Stimulated activated CD4-positive, alpha-beta T cell treated with anti-CD3 and anti-CD28 coated beads, Interleukin-1b, Interleukin-23, amount 100 ng/mL, for 1 hour (primary cell): Measurements from ENCODE around the gene ZCCHC14.

Experiments used
- DNase-seq, 2 donors: peaks; one replicate each; pipeline ENCODE4 v3.0.0-alpha.2; 2020; ENCODE audit warnings: low read depth in 2 of 2

The ZCCHC14 gene

DNA sequence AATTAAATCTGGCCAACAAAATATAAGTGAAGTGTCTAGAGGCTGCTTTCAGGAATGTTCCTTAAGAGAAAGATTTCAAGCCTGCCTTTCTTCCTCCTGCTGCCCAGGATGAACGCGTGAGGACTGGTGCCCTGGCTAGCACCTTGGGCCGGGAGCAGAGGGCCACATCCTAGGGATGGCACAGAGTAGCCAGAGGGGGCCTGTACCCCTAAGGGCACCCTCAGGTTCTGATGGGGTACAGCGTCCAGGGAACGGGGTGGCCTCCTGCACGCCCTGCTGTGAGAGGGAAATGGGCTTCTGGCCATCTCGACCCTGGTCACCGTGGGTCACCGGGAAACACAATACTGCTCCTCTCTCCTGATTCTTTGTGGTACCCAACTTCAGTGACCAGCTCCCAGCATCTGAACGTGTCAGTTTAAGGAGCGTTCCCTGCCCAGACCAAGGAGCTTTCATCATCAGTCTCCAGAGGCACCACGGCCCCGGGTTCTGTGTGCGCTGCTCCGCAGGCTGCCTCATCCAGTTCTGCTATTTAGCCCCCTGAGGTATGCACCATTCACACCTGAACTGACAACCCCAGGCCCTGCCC is 60.4 kb downstream of the ZCCHC14 start:
- no peak for DNase-seq

DNA sequence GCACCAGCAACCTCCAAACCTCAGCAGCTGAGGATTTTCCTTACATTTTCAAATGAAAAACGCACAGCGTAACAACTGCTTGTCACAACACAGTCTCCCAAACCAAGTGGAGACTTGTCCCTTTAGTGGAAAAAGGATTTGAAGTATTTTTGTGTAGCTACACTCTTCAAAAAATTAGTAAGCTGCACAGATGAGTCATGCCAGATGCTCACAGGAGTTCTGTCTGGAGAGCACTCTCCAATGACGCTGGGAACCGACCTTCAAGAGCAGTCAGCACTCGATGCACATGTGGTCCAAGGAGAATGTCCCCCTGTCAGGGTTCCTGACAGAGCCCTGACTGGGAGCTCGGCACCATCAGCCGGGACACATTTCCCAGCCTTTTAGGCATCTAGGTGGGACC is 60.9 kb downstream of the ZCCHC14 start:
- DNase-seq: no peak

DNA sequence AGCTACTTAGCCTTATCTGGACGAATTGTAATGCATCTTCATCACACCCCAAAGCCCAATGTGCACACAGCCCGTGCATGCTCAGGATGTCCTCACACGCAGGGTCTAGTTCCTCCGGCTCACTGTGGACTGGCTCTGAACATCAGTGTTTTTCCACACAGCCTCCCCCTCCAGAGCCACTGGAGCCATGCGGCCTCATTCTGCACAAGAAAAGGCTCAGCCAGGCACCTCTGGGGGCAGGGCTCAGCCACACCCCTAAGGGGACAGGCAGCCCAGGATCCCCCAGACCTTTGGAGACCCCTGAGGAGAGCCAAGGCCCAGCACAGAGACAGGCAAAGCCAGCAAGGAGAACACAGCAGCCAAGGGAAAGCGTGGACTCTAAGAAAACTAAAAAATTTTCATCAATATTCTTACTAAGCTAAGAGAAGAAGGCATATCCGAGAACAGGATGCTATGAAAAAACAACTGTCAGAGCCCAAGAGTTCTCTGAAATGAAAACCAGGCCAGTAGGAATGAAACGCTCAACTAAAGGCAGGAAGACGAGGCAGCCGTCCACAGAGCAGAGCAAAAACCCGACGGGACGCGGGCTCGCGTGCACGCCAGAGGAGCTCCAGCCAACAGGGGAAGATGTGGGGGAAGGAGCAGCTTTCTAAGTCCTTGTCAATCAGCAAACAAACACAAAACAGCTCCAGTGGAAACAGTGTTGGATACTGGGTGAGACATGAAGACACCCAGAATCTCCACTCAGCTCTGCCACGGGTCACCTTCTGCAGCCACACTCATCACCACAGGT is 66.2 kb downstream of the ZCCHC14 start:
- DNase-seq: no peak

DNA sequence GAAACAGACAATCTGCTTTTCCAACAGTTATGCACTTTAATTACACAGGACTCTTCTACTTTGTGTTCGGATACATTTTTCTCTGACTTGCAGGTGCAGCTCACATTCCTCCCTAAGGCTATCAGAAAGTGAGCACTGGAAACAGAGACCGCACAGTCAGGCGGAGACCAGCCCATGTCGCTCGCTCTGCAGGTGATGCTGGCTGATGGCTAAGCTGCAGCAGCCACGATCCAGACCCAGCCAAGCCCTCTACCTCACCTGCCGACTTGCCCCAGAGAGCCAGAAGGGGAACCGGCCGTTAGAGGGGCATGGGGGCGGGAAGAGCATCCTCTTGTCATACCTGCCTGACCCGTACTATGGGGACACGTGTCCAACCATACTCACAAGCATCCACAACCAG is 66.9 kb downstream of the ZCCHC14 start:
- DNase-seq: no peak

DNA sequence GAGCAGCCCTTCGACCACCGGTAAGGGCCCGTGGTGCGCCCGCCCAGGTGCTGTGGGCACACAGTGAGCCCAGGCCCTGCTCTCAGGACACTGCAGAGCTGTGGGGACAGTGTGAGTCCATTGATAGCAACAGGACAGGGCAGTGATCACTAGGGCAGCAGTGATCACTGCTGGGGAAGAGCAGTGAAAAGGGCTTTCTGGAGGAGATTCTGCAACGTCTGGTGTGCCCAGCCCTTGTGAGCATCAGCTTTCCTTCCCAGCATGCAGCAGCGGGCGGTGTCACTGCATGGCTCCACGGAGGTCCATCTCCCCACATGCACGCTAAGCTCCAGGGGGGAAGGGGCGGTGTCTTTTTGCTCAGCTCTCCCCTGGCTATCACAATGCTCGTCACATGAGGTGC is 68.6 kb downstream of the ZCCHC14 start:
- no peak for DNase-seq

DNA sequence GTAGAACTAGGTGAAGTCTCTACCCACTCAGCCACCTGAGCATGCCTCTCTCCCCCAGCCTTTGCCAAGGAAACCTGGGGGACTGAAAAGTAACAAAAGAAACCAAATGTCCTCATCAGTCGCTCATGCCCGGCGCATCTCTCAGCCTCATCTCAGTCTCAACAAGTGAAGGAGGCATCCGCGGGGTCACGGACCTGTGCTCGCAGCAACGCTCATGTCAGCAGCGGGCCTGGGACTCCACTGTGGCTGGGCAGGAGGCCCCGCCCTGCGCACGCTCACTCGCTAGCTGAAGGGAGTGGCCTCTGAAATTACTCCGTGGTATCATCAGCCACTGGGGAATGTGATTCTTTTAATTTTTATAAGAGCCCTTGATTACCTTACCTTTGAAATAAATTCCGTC is 69.4 kb downstream of the ZCCHC14 start:
- no peak for DNase-seq

DNA sequence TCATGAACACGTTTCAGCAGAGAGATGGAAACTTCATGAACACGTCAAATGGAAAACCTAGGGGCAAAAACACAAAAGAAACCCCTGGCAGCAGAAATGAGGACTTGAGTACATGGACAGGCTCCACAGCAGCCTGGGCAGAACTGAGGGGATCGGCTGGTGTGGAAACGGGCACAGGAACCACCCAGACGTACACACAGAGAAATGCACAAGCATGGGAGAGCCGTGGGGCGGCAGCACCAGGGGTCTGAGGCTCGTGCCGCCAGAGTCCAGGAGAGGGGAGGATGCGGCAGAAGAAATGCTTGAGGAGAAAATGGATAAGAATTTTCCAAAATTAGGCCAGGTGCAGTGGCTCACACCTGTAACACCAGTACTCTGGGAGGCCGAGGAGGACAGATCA is 70.7 kb downstream of the ZCCHC14 start:
- DNase-seq: no peak

DNA sequence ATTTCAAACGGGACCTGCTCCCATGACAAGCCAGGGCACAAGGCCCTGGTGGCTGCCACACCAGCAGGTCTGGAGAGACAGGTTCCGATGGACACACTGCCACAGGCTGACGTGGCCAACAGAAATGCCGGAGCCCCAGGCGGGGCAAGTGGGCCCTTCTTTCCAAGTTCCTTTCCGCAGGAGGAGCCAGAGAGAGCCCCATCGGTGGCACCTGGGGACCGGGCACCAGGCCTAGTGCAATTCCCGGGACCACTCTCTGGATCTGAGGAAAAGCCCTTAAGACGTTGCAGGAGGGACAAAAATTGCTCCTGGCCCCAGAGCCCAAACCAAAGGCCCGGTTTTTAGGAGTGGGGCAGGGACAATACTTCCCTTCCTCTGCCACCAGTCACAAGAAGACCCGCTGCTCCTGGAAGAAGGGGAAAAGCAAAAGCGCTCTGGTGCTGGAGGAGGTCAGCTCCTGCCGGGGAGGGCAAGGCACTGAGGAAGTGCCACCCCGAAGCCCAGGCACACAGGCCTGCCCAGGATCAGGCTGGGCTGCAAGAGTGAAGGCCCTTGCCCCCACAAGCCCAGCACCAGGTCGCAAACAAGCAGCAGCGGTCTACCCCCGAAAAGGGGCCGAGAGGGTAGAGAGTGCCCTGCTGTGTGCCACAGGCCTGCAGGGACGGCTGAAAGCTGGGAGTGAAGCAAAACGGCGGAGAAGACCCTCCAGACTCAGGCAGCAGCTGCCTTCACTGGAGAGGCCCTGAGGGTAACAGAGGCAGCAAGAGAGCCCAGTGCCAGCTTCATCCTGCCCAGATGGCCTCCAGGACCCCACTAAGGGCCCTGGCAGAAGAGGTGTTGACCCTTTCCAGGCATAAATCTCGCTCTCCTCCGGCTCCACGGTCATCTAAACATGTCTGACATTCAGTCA is 71.6 kb downstream of the ZCCHC14 start:
- DNase-seq: no peak

DNA sequence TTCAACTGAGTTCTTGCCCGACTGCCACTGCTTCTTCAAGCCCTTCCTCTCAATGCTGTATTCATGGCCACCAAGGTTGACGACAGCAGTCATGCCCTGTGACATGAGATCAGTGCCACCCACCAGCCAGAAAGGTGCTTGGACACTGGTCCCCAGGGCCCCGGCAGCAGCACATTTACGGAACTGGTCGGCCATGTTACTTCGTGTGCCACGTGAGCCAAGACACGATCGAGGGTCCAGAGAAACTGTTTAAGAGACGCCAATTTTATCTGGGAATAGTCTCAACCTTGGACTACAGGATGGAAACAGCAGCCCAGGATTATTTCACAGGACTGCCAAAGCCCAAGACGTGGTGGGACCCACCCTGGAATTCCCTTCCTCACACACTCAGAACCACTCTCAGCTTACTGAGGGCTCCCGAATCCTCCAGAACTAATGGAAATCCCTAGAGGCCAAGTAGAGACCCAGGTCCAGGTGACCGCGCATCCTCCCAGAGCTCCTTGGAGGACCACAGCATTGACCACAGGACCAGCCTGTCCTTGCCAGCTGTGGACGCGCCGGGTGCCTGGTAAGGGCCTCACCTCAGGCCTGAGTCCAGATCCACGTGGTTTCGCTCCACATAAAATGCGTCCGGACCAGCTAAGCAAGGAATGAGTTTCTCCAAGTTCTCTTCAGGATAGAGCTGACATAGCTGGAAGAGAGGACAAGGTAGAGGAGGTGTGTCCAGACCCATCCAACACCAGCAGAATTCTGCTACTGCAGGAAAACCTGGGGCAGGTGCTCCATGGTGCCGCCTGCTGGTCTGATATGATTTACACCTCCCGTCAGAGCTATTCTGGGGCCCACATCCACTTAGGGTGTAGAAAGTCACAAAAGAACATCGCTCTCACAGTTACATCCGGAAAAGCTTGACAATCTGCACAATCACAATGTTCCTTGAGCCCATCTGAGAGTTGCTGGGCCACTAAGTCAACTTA is 72.5 kb downstream of the ZCCHC14 start:
- no peak for DNase-seq

DNA sequence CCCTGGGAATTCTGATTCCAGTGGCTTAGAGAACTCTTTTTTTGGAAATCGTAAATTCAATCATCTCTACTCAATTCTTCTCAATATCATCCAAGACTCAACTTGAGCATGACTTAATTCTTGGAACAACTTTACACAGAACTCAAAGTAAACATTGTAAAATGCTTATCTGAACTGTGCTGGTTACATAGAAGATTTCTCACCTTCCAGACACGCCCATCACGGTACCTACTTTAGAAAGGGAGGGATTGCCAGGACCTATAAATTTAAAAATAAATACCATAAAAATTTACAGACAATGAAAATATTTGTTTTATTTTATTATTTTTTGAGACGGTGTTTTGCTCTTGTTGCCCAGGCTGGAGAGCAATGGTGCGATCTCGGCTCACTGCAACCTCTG is 74.2 kb downstream of the ZCCHC14 start:
- no peak for DNase-seq

DNA sequence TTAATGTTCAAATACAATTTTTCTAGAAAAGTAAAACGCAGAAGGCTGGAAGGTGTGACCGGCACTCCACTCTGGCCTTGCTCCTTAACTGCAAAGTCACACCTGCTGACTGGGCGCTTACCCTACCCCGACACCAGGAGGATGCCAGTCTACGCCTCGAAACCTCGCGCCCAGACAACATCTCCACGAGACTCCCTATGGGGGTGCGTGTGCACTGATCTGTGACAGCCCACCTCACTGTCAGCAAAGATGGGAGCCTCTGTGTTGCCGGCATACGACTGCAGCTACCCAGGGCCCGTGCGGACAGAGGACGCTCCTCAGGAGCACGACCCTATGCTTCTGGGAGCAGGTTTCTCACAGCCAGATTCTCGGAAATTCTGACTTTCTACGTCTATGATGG is 74.6 kb downstream of the ZCCHC14 start:
- DNase-seq: no peak

DNA sequence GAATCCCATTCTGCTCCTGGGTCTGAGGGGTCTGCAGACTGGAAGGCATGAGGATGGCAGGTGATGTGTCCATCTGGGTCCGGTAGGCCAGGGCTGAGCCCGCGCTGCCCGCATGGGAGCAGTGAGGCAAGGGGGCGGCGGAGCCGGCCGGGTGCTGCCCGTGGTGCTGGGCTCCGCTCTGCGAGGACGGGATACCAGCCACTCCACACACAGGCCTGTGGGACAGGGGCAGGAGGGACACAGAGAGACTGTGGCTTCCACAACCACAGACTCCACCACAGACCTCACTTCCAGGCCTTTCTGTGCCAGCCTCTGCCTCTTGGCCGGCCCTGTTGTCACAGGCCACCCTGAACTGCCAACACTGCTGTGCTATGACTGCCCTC is 75.3 kb downstream of the ZCCHC14 start:
- DNase-seq: no peak

DNA sequence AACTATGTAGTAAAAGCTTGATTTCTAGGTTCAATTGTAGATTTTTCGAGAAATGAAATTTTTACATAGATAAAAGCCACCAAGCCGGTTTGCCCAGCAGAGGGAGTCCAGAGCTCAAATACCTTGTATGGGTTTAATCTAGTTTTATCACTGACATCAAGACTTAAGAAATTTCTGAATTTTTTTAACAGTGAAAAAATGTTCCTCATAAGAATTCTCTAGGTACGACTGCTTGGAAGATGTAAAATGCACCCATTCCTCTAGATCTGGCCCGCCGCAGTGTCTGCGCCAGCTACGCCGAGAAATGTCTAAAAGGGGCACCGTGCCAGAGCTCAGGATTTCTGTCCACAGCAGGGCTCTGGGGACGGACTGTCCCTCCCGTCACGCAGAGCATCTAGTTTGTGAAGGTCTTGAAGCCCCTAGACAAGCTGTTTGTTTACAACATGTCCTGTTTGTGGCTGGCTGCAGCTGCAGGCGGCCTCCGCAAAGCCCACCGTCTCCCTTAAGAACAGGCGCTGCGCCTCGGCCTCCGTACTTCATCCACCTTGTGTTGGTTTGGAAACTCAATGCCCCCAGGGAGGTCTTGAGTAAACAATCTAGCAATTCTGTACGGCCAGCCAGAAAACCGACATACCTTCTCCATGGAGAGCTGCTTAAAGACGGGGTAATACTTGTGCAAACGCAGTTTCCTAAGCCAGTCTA is 75.8 kb downstream of the ZCCHC14 start:
- DNase-seq: no peak

DNA sequence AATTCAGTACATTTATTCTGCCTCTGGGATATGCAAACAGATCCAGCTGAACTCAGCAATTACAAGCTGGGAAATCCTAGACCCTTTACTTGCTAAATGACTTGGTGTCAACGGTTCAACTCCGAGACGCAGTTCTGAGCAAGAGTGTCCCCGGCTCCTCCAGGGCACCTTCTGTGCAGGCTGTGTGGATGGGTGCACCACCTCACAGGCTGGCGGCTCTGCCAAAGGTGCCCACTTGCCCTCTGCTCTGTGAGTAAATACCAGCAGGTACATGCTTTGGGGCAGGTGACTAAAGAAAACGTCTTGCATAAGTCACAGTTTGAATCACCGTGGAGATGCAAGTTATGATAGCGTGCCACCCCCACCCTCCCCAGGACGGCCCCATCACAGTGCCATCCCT is 77.4 kb downstream of the ZCCHC14 start:
- no peak for DNase-seq

DNA sequence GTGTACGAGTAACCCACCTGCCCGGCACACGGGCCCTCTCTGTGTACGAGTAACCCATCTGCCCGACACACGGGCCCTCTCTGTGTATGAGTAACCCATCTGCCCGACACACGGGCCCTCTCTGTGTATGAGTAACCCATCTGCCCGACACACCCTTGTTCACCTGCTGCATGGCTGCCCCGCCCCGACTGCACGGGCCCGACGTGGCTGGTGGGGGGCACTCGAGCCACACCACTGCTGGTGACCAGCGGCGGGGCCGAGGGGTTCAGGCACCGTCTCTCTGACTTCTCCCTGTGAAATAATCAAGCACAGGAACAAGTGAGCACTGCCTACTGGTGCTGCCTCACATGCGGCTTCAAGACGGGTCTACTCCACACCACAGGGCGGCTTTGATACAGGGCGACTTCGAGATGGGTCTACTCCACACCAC is 78.6 kb downstream of the ZCCHC14 start:
- DNase-seq: no peak

DNA sequence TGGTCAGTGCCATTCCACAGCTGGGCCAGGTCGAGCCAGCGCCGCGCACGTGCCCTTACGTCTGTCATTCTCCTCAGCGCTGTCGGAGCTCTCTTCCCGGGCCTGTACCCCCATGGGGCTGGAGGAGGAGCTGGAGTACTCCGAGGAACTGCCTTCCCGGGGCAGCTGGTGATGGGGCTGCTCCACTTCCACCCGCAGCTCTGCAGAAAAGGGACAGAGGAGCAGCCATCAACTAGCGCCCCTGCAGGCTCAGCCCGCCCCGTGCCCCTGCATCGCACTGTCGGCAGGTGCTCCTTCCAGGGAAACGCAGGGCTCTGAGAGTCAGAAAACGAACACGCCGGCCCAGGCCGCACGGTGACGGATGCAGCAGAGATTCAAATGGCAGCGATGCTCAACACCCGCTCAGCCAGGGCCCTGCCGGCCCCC is 79.8 kb downstream of the ZCCHC14 start:
- no peak for DNase-seq

DNA sequence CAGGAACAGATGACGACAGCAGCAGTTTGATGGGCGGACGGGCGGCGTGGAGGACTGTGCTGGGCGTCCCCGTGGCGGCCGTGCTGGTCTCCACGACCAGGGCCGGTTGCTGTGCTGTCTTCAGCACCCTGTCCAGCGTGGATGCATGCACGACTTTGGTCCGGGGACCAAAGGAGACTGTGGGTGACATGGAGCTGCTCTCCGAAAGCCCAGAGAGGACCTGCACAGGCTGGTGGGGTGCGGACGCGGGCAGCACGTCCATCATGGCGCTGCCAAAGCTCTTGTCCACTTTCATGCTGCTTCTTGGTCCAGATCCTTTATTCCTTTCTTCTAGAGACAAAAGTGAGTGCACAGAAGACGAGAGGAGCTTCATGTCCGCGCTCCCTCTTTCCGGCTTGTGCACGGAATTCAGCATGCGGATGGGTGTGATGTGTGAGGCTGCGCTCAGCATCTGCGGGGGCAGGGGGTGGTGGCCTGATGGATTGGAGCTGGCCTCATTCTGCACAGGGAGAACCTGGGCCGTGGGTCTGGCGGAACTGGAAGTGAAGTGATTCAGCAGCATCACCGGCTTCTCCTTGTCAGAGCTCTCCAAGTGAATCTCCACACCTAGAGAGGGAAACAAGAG is 80.3 kb downstream of the ZCCHC14 start:
- no peak for DNase-seq

DNA sequence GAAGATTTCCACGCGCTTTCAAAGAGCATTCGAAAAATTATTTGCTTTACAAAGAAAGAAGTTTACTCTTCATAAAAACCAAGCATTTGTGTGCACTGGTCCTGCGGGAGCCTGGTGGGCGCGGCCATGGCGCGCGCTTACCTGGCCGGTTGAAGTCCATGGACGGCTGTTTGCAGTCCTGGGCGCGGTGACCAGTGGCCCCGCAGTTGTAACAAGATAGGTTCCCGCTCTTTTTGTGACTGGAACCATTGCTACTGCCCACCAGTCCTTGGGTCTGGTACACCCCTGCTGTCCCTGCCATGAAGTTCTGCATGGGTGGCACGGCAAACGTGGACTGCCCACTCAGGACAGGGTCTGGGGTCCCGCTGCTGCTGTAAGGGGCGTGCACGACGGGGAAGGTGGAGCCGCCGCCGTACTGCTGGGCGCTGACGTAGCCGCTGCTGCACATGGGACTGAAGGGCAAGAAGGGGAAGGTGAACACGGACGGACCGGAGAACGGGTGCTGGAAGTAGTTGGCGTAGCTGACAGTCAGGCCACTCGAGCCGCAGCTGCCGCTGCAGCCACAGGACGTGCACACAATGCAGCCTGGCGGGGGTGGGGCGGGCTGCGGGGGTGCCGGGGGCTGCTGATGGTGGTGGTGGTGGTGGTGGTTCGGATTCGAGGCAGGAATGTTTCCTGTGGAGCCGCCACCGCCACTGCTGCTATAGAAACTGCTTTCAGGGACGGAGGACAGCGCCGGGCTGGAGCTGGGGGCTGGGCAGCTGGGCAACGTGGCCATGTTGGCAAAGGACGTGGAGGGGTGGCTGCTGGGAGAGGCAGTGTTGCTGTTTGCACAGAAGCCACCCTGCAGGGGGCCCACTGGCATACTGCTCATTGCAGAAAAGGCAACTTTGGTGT is 81.2 kb downstream of the ZCCHC14 start:
- DNase-seq: no peak

DNA sequence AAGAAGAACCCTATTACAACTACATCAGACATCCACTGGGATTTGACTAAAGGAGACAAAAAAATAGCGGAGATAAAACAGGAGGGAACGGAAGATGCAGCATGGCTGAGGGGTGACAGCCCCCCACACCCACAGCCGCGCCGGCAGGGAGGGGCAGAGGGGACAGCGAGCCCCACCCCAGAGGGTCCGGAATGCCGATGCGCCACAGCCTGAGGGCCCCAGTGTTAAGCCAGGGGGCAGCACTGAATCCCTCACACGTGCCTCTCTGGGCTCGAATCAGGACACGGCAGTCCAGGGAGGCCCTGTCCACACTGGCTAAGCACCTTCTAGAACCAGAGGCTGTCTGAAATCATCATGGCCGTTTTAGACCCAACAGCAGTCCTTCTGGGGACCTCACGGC is 81.9 kb downstream of the ZCCHC14 start:
- DNase-seq: no peak
